H1 (cell line): ENCODE measurements around the gene TRNP1. TPM values are rescaled to one million over a fixed set of nuclear protein-coding genes. Genes with fewer than 3 reads are reported as not detected.

Source experiments
- CTCF ChIA-PET: fragments of 300-600 bp; sonication (Branson Sonifier 250); formaldehyde crosslinking; loops from one replicate; lab custom pipeline; 2021; ENCODE audit not compliant: partially characterized antibody; lab: Charles Lee
- POLR2A ChIA-PET: fragments of 300-600 bp; sonication (Branson Sonifier 250); formaldehyde crosslinking; loops from one replicate; lab custom pipeline; 2021; ENCODE audit warnings: inconsistent platforms; ENCODE audit not compliant: partially characterized antibody; lab: Charles Lee
- DNase-seq, 2 experiments: peaks; one replicate each; pipeline versions ENCODE4 v3.0.0 to v3.0.0-alpha.2; 2010 to 2022; ENCODE audit warnings: low spot score in 2 of 2, low read depth in 1 of 2, mixed read lengths in 1 of 2
- FAIRE-seq: peaks from 2 replicates; lab custom pipeline; 2011; peaks lifted over from hg19 to GRCh38; lab: Jason Lieb, UNC
- H2AFZ ChIP-seq: 2 replicates; pipeline ENCODE4 v1.8.1; 2012; ENCODE audit warnings: low read length, inconsistent platforms
- H2AK5ac ChIP-seq: 2 replicates; pipeline ENCODE4 v1.6.1; 2013; ENCODE audit warnings: low read depth, low read length
- H2BK120ac ChIP-seq: replicated peaks from 2 replicates; pipeline ENCODE3; 2013; ENCODE audit warnings: low read depth, low read length, inconsistent platforms
- H2BK12ac ChIP-seq: 2 replicates; pipeline ENCODE4 v1.6.1; 2013; ENCODE audit warnings: low read depth, low read length
- H2BK15ac ChIP-seq: 2 replicates; pipeline ENCODE4 v1.6.1; 2013; ENCODE audit warnings: low read length
- H2BK20ac ChIP-seq: 2 replicates; pipeline ENCODE4 v1.6.1; 2013; ENCODE audit warnings: low read length
- H2BK5ac ChIP-seq: 2 replicates; pipeline ENCODE4 v1.6.1; 2013; ENCODE audit warnings: low read depth, low read length
- H3K14ac ChIP-seq: 2 replicates; pipeline ENCODE4 v1.6.1; 2013; ENCODE audit warnings: inconsistent platforms; ENCODE audit not compliant: insufficient read length
- H3K18ac ChIP-seq: 2 replicates; pipeline ENCODE4 v1.6.1; 2013; ENCODE audit warnings: low read length; ENCODE audit errors: extremely low read depth
- H3K23ac ChIP-seq: 2 replicates; pipeline ENCODE4 v1.6.1; 2013; ENCODE audit warnings: inconsistent platforms; ENCODE audit not compliant: insufficient read length
- H3K23me2 ChIP-seq: 2 replicates; pipeline ENCODE4 v1.6.1; 2013; ENCODE audit warnings: low read depth, low read length
- H3K27ac ChIP-seq: 2 replicates; pipeline ENCODE4 v1.6.1; 2011; ENCODE audit warnings: low read depth, low read length, inconsistent platforms
- H3K27me3 ChIP-seq, 4 experiments: replicated peaks in 1 of 4; 1 replicate in 1 of 4; 2 replicates in 3 of 4; pipeline versions ENCODE4 v1.6.1 to v1.8.1; 2011 to 2013; ENCODE audit warnings: low read length in 3 of 4, mild to moderate bottlenecking in 3 of 4, inconsistent platforms in 2 of 4, mixed read lengths in 2 of 4, moderate library complexity in 1 of 4; ENCODE audit not compliant: control insufficient read depth in 3 of 4, insufficient read depth in 3 of 4; ENCODE audit errors: extremely low read depth in 1 of 4
- H3K36me3 ChIP-seq, 4 experiments: 2 replicates each; pipeline versions ENCODE4 v1.6.1 to v1.8.1; 2011 to 2013; ENCODE audit warnings: mild to moderate bottlenecking in 4 of 4, low read length in 3 of 4, moderate library complexity in 2 of 4, control low read depth in 1 of 4, inconsistent platforms in 1 of 4; ENCODE audit not compliant: insufficient read depth in 4 of 4, control insufficient read depth in 2 of 4
- H3K4ac ChIP-seq: replicated peaks from 2 replicates; pipeline ENCODE3; 2013; ENCODE audit warnings: low read length, low read depth, mixed read lengths, inconsistent platforms; ENCODE audit not compliant: insufficient read length
- H3K4me1 ChIP-seq, 4 experiments: replicated peaks in 1 of 4; 1 replicate in 1 of 4; 2 replicates in 3 of 4; pipeline versions ENCODE4 v1.6.1 to v1.8.1; 2011 to 2013; ENCODE audit warnings: low read length in 3 of 4, inconsistent platforms in 2 of 4, mixed read lengths in 1 of 4; ENCODE audit not compliant: insufficient read depth in 4 of 4, control insufficient read depth in 3 of 4
- H3K4me2 ChIP-seq, 2 experiments: 2 replicates each; pipeline versions ENCODE4 v1.6.1 to v1.8.1; 2011 to 2013; ENCODE audit warnings: low read depth in 2 of 2, low read length in 2 of 2, control low read depth in 1 of 2, inconsistent platforms in 1 of 2, mild to moderate bottlenecking in 1 of 2; ENCODE audit not compliant: insufficient read depth in 1 of 2
- H3K4me3 ChIP-seq, 4 experiments: fragments of 200-600, 300-600 bp in 1 of 4; sonication (generic), shearing (Covaris generic), sonication (Bioruptor Twin) in 1 of 4; 2 replicates each; pipeline versions ENCODE4 v1.5.1 to v1.8.1; 2011 to 2016; ENCODE audit warnings: low read length in 4 of 4, low read depth in 3 of 4, control low read depth in 2 of 4, inconsistent platforms in 2 of 4, mild to moderate bottlenecking in 2 of 4, mixed read lengths in 1 of 4, moderate library complexity in 1 of 4; ENCODE audit not compliant: insufficient read depth in 2 of 4; ENCODE audit errors: extremely low read depth in 1 of 4
- H3K56ac ChIP-seq: replicated peaks from 2 replicates; pipeline ENCODE3; 2013; ENCODE audit warnings: low read depth, mild to moderate bottlenecking, mixed read lengths, low read length, inconsistent platforms; ENCODE audit not compliant: insufficient read length
- H3K79me1 ChIP-seq: 2 replicates; pipeline ENCODE4 v1.6.1; 2013; ENCODE audit warnings: low read depth, low read length, control low read depth
- H3K79me2 ChIP-seq, 2 experiments: 2 replicates each; pipeline versions ENCODE4 v1.6.1 to v1.8.1; 2012 to 2013; ENCODE audit warnings: low read length in 2 of 2, mild to moderate bottlenecking in 2 of 2, inconsistent platforms in 1 of 2; ENCODE audit not compliant: insufficient read depth in 2 of 2, control insufficient read depth in 1 of 2
- H3K9ac ChIP-seq, 4 experiments: replicated peaks in 1 of 4; 1 replicate in 1 of 4; 2 replicates in 3 of 4; pipeline versions ENCODE4 v1.6.1 to v1.8.1; 2011 to 2013; ENCODE audit warnings: low read depth in 3 of 4, low read length in 3 of 4, control low read depth in 2 of 4, mild to moderate bottlenecking in 2 of 4, moderate library complexity in 2 of 4, inconsistent platforms in 1 of 4; ENCODE audit errors: extremely low read depth in 1 of 4
- H3K9me3 ChIP-seq, 2 experiments: 2 replicates each; pipeline versions ENCODE4 v1.6.1 to v1.8.1; 2012 to 2013; ENCODE audit warnings: mild to moderate bottlenecking in 2 of 2, moderate library complexity in 2 of 2, control low read depth in 1 of 2, inconsistent platforms in 1 of 2, low read depth in 1 of 2, low read length in 1 of 2, mixed read lengths in 1 of 2; ENCODE audit not compliant: insufficient read depth in 2 of 2
- H4K20me1 ChIP-seq, 2 experiments: replicated peaks in 1 of 2; 2 replicates each; pipeline versions ENCODE3 to v1.8.1; 2011 to 2013; ENCODE audit warnings: inconsistent platforms in 2 of 2, low read length in 2 of 2, mild to moderate bottlenecking in 1 of 2; ENCODE audit not compliant: insufficient read depth in 2 of 2, control insufficient read depth in 1 of 2
- H4K5ac ChIP-seq: 2 replicates; pipeline ENCODE4 v1.6.1; 2013; ENCODE audit warnings: low read length, low read depth, mixed read lengths, inconsistent platforms; ENCODE audit not compliant: insufficient read length
- H4K8ac ChIP-seq: 2 replicates; pipeline ENCODE4 v1.8.0; 2013; ENCODE audit warnings: mild to moderate bottlenecking, moderate library complexity, low read length, inconsistent platforms; ENCODE audit not compliant: insufficient read depth; ENCODE audit errors: extremely low read depth
- H4K91ac ChIP-seq: replicated peaks from 2 replicates; pipeline ENCODE3; 2013; ENCODE audit warnings: low read length, mixed read lengths, inconsistent platforms; ENCODE audit not compliant: insufficient read length
- ATF3 ChIP-seq: IDR thresholded peaks from 2 replicates; pipeline ENCODE4 v1.6.1; 2011; ENCODE audit warnings: low read depth, mild to moderate bottlenecking, low read length; ENCODE audit not compliant: insufficient read depth
- EGR1 ChIP-seq: IDR thresholded peaks from 2 replicates; pipeline ENCODE4 v1.6.1; 2011; ENCODE audit warnings: low read depth, low read length, borderline replicate concordance
- EZH2 ChIP-seq: fragments of 200-600 bp; sonication (generic); IDR thresholded peaks from 2 replicates; pipeline ENCODE4 v1.7.1; 2012; ENCODE audit warnings: low read depth, mild to moderate bottlenecking, moderate library complexity, low read length, inconsistent platforms; ENCODE audit not compliant: severe bottlenecking
- KDM5A ChIP-seq: fragments of 200-600 bp; IDR thresholded peaks from 2 replicates; pipeline ENCODE4 v1.7.1; 2012; ENCODE audit warnings: mild to moderate bottlenecking, low read length, inconsistent platforms, mixed read lengths
- RNF2 ChIP-seq: fragments of 200-900, 300-1000 bp; sonication (generic); IDR thresholded peaks from 2 replicates; pipeline ENCODE4 v1.7.1; 2016; ENCODE audit warnings: borderline replicate concordance, low read depth, mild to moderate bottlenecking, antibody characterized with exemption, low read length; ENCODE audit not compliant: poor library complexity, severe bottlenecking; ENCODE audit errors: missing control alignments
- TAF1 ChIP-seq: IDR thresholded peaks from 2 replicates; pipeline ENCODE4 v1.6.1; 2011; ENCODE audit warnings: mild to moderate bottlenecking, low read depth, low read length
- TCF12 ChIP-seq: IDR thresholded peaks from 2 replicates; pipeline ENCODE4 v1.6.1; 2011; ENCODE audit warnings: low read depth, mild to moderate bottlenecking, low read length
- YY1 ChIP-seq: IDR thresholded peaks from 2 replicates; pipeline ENCODE4 v1.6.1; 2011; ENCODE audit warnings: low read depth, mild to moderate bottlenecking, low read length
- WGBS, 2 experiments: shearing (Covaris generic) in 1 of 2; methylation state at CpG; one replicate each; pipeline versions ENCODE4 v1.1.6 to v1.1.7; 2013 to 2015; ENCODE audit warnings: low lambda C conversion rate in 2 of 2, mixed read lengths in 2 of 2, inconsistent platforms in 1 of 2, low coverage in 1 of 2, missing lambda C conversion rate in 1 of 2; ENCODE audit not compliant: insufficient replicate concordance in 2 of 2, insufficient coverage in 1 of 2, insufficient read length in 1 of 2; ENCODE audit errors: extremely low coverage in 1 of 2, missing lambda C conversion rate in 1 of 2; 5-methylcytosine and 5-hydroxymethylcytosine counted together
- polyA plus RNA-seq, 7 experiments: library from polyadenylated mRNA; depleted of rRNA in 3 of 7; stranded (reverse) in 5 of 7; unstranded in 2 of 7; fragments of >200 nt in 5 of 7; fragments of 200-250 nt in 2 of 7; gene quantifications; 1 replicate in 5 of 7; 2 replicates in 1 of 7; 4 replicates in 1 of 7; pipeline versions ENCODE4 v1.2.1 to v1.2.3, GENCODE V29; 2011 to 2013; ENCODE audit warnings: missing spikeins in 2 of 7, mixed read lengths in 2 of 7
- total RNA-seq: library from RNA; stranded (reverse); fragmentation: NEBNext Ultra II Directional; extraction: Animal tissue kit (Norgen Biotek cat#: 25700); gene quantifications from 2 replicates; pipeline ENCODE4 v1.2.1, GENCODE V29; 2021
- TF ChIP-seq, protein P1 (sequence below): IDR thresholded peaks from 2 replicates; pipeline ENCODE4 v1.6.1; 2012; ENCODE audit warnings: inconsistent platforms

Gene TRNP1
- total and polyA plus RNA-seq, 2 of the 8 experiments (the other 6 are each of a cell fraction or from before 2014, with no cell fraction given), result 51.7 to 102 TPM

DNA sequence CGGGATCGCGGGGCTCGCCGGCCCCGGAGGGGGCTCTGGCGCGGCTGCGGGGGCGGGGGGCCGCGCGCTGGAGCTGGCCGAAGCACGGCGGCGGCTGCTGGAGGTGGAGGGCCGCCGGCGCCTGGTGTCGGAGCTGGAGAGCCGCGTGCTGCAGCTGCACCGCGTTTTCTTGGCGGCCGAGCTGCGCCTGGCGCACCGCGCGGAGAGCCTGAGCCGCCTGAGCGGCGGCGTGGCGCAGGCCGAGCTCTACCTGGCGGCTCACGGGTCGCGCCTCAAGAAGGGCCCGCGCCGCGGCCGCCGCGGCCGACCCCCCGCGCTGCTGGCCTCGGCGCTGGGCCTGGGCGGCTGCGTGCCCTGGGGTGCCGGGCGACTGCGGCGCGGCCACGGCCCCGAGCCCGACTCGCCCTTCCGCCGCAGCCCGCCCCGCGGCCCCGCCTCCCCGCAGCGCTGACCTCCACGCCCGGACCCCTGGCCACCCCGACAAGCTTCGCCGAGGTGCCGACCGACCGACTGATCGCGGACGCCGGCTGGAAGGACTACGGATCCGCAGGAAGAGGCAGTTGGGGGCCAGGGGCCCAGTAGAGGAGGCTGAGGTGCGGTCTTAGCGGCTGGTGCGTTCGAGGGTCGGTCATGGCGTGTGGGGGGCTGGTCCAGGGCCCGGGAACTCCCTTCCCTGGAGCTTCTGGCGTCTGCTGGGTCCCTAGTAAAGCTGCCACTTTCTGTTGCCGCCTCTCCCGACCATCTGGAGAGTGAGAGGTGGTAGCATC lies 711 bp downstream of the TRNP1 start:
- H3K4me3 ChIP-seq, result peak overlapping the region; percentile 57 to 97 (median 75)
- no peak overlapping the region; the same call in 1 of the 2 replicates for H2AK5ac ChIP-seq
- peak overlapping the region; percentile 73 for H3K56ac ChIP-seq
- WGBS, 2 experiments, result 1% methylated on average over 20 of the region's 97 CpGs; no CpG with 5 or more reads in 1 of the 2 experiments
- H3K9ac ChIP-seq, result peak overlapping the region; percentile 49 to 93 (median 67); a peak in 6 of 7 replicates
- H3K14ac ChIP-seq, result no peak overlapping the region
- H4K5ac ChIP-seq, result no peak overlapping the region
- H2BK12ac ChIP-seq, result no peak overlapping the region
- H3K27me3 ChIP-seq, result no peaks in the 10 kb centered on the region; a peak in 2 of 7 replicates
- H3K9me3 ChIP-seq, result no peaks in the 10 kb centered on the region
- no peak overlapping the region for H2BK5ac ChIP-seq
- ChIA-PET CTCF (interaction anchor here (0.8 to 12.2 kb wide), 13 partner anchors 16 to 389 kb away, joined by 3 to 143 read pairs (median 4); partner anchors contain the start of genes CD164L2, KDF1 and TENT5B), POLR2A (interaction anchor here (0.6 to 58.9 kb wide), 17 partner anchors 7 to 356 kb away, joined by 3 to 1829 read pairs (median 4); partner anchors contain the start of genes KDF1, TENT5B and TRNP1)
- peaks cover 12 to 18% of the 10 kb centered on the region in 2 experiments for H4K20me1 ChIP-seq
- no peak overlapping the region for H2BK15ac ChIP-seq
- H3K18ac ChIP-seq, result peak overlapping the region; percentile 62; the same call in 1 of the 2 replicates
- H3K79me2 ChIP-seq, result peaks cover 2 to 40% of the 10 kb centered on the region in 2 experiments; a peak in 3 of 4 replicates
- H2BK20ac ChIP-seq, result no peak overlapping the region
- peak in 1 of 2 experiments; percentile 57 for DNase-seq
- peaks cover 15% of the 10 kb centered on the region for H3K23me2 ChIP-seq
- no peak overlapping the region for H2AFZ ChIP-seq
- peaks cover 7% of the 10 kb centered on the region; the same call in 1 of the 2 replicates for H3K79me1 ChIP-seq
- peaks cover 17 to 39% (median 23%) of the 10 kb centered on the region in 4 experiments for H3K4me1 ChIP-seq
- peaks cover 0 to 8% (median 0%) of the 10 kb centered on the region in 4 experiments; a peak in 3 of 8 replicates for H3K36me3 ChIP-seq
- FAIRE-seq, result no peak
- H3K4me2 ChIP-seq, result peak overlapping the region; percentile 91 to 96
- peak overlapping the region; percentile 38 for H4K8ac ChIP-seq
- H3K23ac ChIP-seq, result no peak overlapping the region
- peak overlapping the region; percentile 27 for H3K4ac ChIP-seq
- H4K91ac ChIP-seq, result peak overlapping the region; percentile 46
- H2BK120ac ChIP-seq, result no peak overlapping the region
- H3K27ac ChIP-seq, result peak overlapping the region; percentile 40; the same call in 1 of the 2 replicates
- TF ChIP-seq EGR1, result no peak
- TF ChIP-seq EZH2, result no peak
- TF ChIP-seq KDM5A, result no peak
- no peak for TF ChIP-seq ATF3
- TF ChIP-seq YY1, result no peak
- TF ChIP-seq TCF12, result no peak
- TF ChIP-seq TAF1, result 0 out of 2 replicates have a peak, but pooled peaks have one; percentile 14
- no peak for TF ChIP-seq RNF2
- TF ChIP-seq, protein P1, sequence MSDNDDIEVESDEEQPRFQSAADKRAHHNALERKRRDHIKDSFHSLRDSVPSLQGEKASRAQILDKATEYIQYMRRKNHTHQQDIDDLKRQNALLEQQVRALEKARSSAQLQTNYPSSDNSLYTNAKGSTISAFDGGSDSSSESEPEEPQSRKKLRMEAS, result 0 out of 2 replicates have a peak, but pooled peaks have one; percentile 27
